Measurements from ENCODE around the gene PPP2R5E.

DNA sequence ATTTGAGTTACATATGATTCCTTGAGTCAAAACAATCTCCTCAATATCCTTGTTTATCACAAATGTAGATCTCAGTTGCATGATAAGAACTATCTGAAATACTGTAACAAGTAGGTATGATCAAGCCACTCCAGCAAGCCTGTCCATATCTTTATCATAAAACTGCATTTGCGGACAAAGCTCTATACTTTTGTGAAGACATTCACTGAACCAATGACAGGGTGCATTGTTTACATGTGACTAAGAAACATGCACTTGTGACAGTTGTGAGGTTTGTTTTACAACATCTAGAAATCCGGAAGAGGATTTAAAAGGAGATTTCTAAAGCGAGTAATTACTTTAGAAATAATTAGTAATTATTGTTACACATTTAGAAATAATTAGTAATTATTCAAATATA, 111.7 kb downstream of the PPP2R5E start:
- no peak for TF ChIP-seq POLR2A (IDR thresholded peaks at IDR 0.05; ENCODE audit: low read length)
- TF ChIP-seq GATA1 (IDR thresholded peaks at IDR 0.05; ENCODE audit: low read depth, low read length), result no peak
